Measurements from ENCODE around the gene TUBB4B. TPM values are rescaled to one million over a fixed set of nuclear protein-coding genes. Genes with fewer than 3 reads are reported as not detected.

Gene TUBB4B
- total RNA-seq, 1 experiment from 2014 or later: 607 TPM

GRCh38 chr9:137270929-137271695 lies 30.0 kb downstream of the TUBB4B start:
- DNase-seq (ENCODE audit: low spot score): no peak

GRCh38 chr9:137271696-137272076 lies 30.6 kb downstream of the TUBB4B start:
- DNase-seq (ENCODE audit: low spot score): no peak

GRCh38 chr9:137272241-137273094 lies 31.4 kb downstream of the TUBB4B start:
- no peak for DNase-seq (ENCODE audit: low spot score)

- no peak for DNase-seq (ENCODE audit: low spot score)
Observed at GRCh38 chr9:137273095-137273490, 32.0 kb downstream of the TUBB4B start.

- DNase-seq (ENCODE audit: low spot score): no peak
Observed at GRCh38 chr9:137273611-137274320, 32.7 kb downstream of the TUBB4B start.

- DNase-seq (ENCODE audit: low spot score): no peak
Observed at GRCh38 chr9:137275203-137275587, 34.1 kb downstream of the TUBB4B start.

- no peak for DNase-seq (ENCODE audit: low spot score)
Observed at GRCh38 chr9:137275588-137276472, 34.7 kb downstream of the TUBB4B start.

- DNase-seq (ENCODE audit: low spot score): peak; percentile 76
Observed at GRCh38 chr9:137276473-137277328, 35.6 kb downstream of the TUBB4B start.

- peak; percentile 95 for DNase-seq (ENCODE audit: low spot score)
Observed at GRCh38 chr9:137277329-137278041, 36.4 kb downstream of the TUBB4B start, which contains the start of gene TOR4A. Gene TOR4A (plus strand): TSS chr9:137277726. CDS start chr9:137278690, 964 bp downstream.

- DNase-seq (ENCODE audit: low spot score): peak; percentile 29
Observed at GRCh38 chr9:137278061-137278701, 37.1 kb downstream of the TUBB4B start.

- DNase-seq (ENCODE audit: low spot score): peak; percentile 24
Observed at GRCh38 chr9:137278721-137279711, 37.9 kb downstream of the TUBB4B start.

GRCh38 chr9:137279741-137280473 lies 38.8 kb downstream of the TUBB4B start:
- no peak for DNase-seq (ENCODE audit: low spot score)

GRCh38 chr9:137280474-137281344 lies 39.6 kb downstream of the TUBB4B start:
- no peak for DNase-seq (ENCODE audit: low spot score)

- DNase-seq (ENCODE audit: low spot score): no peak
Observed at GRCh38 chr9:137281345-137282116, 40.4 kb downstream of the TUBB4B start.

GRCh38 chr9:137286975-137287383 lies 45.9 kb downstream of the TUBB4B start:
- no peak for DNase-seq (ENCODE audit: low spot score)
